ENCODE measurements around the gene TCTN2. TPM values are rescaled to one million over a fixed set of nuclear protein-coding genes. Genes with fewer than 3 reads are reported as not detected.

The TCTN2 gene
- total and polyA plus RNA-seq, 11 donors = 1.3 to 5.7 (median 4.5) TPM

- H3K36me3 ChIP-seq = peaks cover 0 to 97% (median 90%) of the 10 kb centered on the region in 9 donors
- no peaks in the 10 kb centered on the region for H3K27me3 ChIP-seq
- ATAC-seq (no peak), DNase-seq (no peak)
- intact Hi-C loops (cut with DNase I) = no loop called here
- TF ChIP-seq CTCF (IDR thresholded peaks at IDR 0.05) (no peak), POLR2A (IDR thresholded peaks at IDR 0.05) (no peak)
- no peaks in the 10 kb centered on the region for H3K9me3 ChIP-seq
- H3K4me1 ChIP-seq = peaks cover 0 to 4% (median 0%) of the 10 kb centered on the region in 12 donors
- no peak overlapping the region for H3K4me3 ChIP-seq
- no peak overlapping the region for H3K27ac ChIP-seq
- WGBS, 4 donors = 88 to 94% (median 91%) methylated on average over 12 of the region's 12 CpGs
Measured at GRCh38 chr12:123732251-123732650, 61.3 kb downstream of the TCTN2 start.

GRCh38 chr12:123733229-123733628 is 62.3 kb downstream of the TCTN2 start:
- no peak overlapping the region for H3K4me3 ChIP-seq
- intact Hi-C loops (cut with DNase I) = no loop called here
- H3K9me3 ChIP-seq = no peaks in the 10 kb centered on the region
- TF ChIP-seq CTCF (IDR thresholded peaks at IDR 0.05) = no peak
- TF ChIP-seq POLR2A (IDR thresholded peaks at IDR 0.05) = no peak
- H3K27me3 ChIP-seq = no peaks in the 10 kb centered on the region
- ATAC-seq (no peak), DNase-seq (no peak)
- H3K4me1 ChIP-seq = peaks cover 0 to 4% (median 0%) of the 10 kb centered on the region in 12 donors
- peaks cover 0 to 97% (median 90%) of the 10 kb centered on the region in 9 donors for H3K36me3 ChIP-seq
- no peak overlapping the region for H3K27ac ChIP-seq
- 85 to 94% (median 88%) methylated on average over 9 to 10 of the region's 10 CpGs for WGBS, 4 donors

- Histone ChIP-seq H3K27me3 (no peaks in the 10 kb centered on the region), H3K27ac (no peak overlapping the region), H3K4me3 (no peak overlapping the region), H3K36me3 (peaks cover 0 to 97% (median 90%) of the 10 kb centered on the region in 9 donors), H3K4me1 (peaks cover 0 to 4% (median 0%) of the 10 kb centered on the region in 12 donors), H3K9me3 (no peaks in the 10 kb centered on the region)
- intact Hi-C loops (cut with DNase I) = no loop called here
- 67 to 89% (median 87%) methylated on average over 5 of the region's 5 CpGs for WGBS, 4 donors
- ATAC-seq (no peak), DNase-seq (no peak)
- TF ChIP-seq POLR2A (IDR thresholded peaks at IDR 0.05) (no peak), CTCF (IDR thresholded peaks at IDR 0.05) (no peak)
Measured at GRCh38 chr12:123734268-123734667, 63.4 kb downstream of the TCTN2 start.

GRCh38 chr12:123741937-123742572 is 71.1 kb downstream of the TCTN2 start:
- no peak overlapping the region for H3K4me3 ChIP-seq
- ATAC-seq (no peak), DNase-seq (no peak)
- intact Hi-C loops (cut with DNase I) = no loop called here
- no peaks in the 10 kb centered on the region for H3K27me3 ChIP-seq
- peaks cover 0 to 99% (median 90%) of the 10 kb centered on the region in 9 donors for H3K36me3 ChIP-seq
- 88 to 92% (median 92%) methylated on average over 12 to 14 of the region's 14 CpGs for WGBS, 4 donors
- TF ChIP-seq CTCF (IDR thresholded peaks at IDR 0.05) (no peak), POLR2A (IDR thresholded peaks at IDR 0.05) (no peak)
- H3K4me1 ChIP-seq = peaks cover 0 to 4% (median 0%) of the 10 kb centered on the region in 12 donors
- no peaks in the 10 kb centered on the region for H3K9me3 ChIP-seq
- H3K27ac ChIP-seq = peak overlapping the region in 1 of 12 donors; percentile 29

All from heart left ventricle (tissue), 16 donors.